NCI-H2107 treated with DMSO at 0.1 percent for 48 hours (cell line): Measurements from ENCODE around the gene CNTNAP2.

Experiments
- DNase-seq: peaks from one replicate; lab custom pipeline; 2025; ENCODE audit not compliant: unreplicated experiment; lab: John Stamatoyannopoulos, UW

The CNTNAP2 gene

GRCh38 chr7:146554556-146554955 lies 438.0 kb downstream of the CNTNAP2 start:
- peak; percentile 23 for DNase-seq

GRCh38 chr7:146557971-146558469 lies 441.4 kb downstream of the CNTNAP2 start:
- DNase-seq, result no peak

- DNase-seq, result no peak
Measured at GRCh38 chr7:146565872-146566271, 449.3 kb downstream of the CNTNAP2 start.

GRCh38 chr7:146575903-146576302 lies 459.3 kb downstream of the CNTNAP2 start:
- DNase-seq, result no peak

GRCh38 chr7:146591976-146592375 lies 475.4 kb downstream of the CNTNAP2 start:
- DNase-seq, result no peak

- peak; percentile 15 for DNase-seq
Measured at GRCh38 chr7:146606628-146607027, 490.0 kb downstream of the CNTNAP2 start.

- no peak for DNase-seq
Measured at GRCh38 chr7:146619641-146620040, 503.0 kb downstream of the CNTNAP2 start.

- no peak for DNase-seq
Measured at GRCh38 chr7:146626912-146627311, 510.3 kb downstream of the CNTNAP2 start.

- DNase-seq, result peak; percentile 97
Measured at GRCh38 chr7:146635205-146636032, 518.8 kb downstream of the CNTNAP2 start.

- no peak for DNase-seq
Measured at GRCh38 chr7:146636033-146636356, 519.4 kb downstream of the CNTNAP2 start.

GRCh38 chr7:146636581-146636980 lies 520.0 kb downstream of the CNTNAP2 start:
- no peak for DNase-seq

GRCh38 chr7:146639291-146639690 lies 522.7 kb downstream of the CNTNAP2 start:
- DNase-seq, result no peak

GRCh38 chr7:146641491-146641890 lies 524.9 kb downstream of the CNTNAP2 start:
- DNase-seq, result no peak

- DNase-seq, result no peak
Measured at GRCh38 chr7:146645383-146645976, 528.9 kb downstream of the CNTNAP2 start.

GRCh38 chr7:146647445-146647844 lies 530.8 kb downstream of the CNTNAP2 start:
- no peak for DNase-seq

GRCh38 chr7:146652176-146652575 lies 535.6 kb downstream of the CNTNAP2 start:
- no peak for DNase-seq

GRCh38 chr7:146654048-146654447 lies 537.4 kb downstream of the CNTNAP2 start:
- DNase-seq, result no peak

- peak; percentile 95 for DNase-seq
Measured at GRCh38 chr7:146655928-146656797, 539.6 kb downstream of the CNTNAP2 start.

GRCh38 chr7:146656988-146657387 lies 540.4 kb downstream of the CNTNAP2 start:
- DNase-seq, result peak; percentile 26

GRCh38 chr7:146658604-146659003 lies 542.0 kb downstream of the CNTNAP2 start:
- DNase-seq, result no peak

- DNase-seq, result no peak
Measured at GRCh38 chr7:146659732-146660131, 543.1 kb downstream of the CNTNAP2 start.

GRCh38 chr7:146660839-146661238 lies 544.2 kb downstream of the CNTNAP2 start:
- DNase-seq, result no peak
